ENCODE measurements around the gene RPL10. TPM values are rescaled to one million over a fixed set of nuclear protein-coding genes. Genes with fewer than 3 reads are reported as not detected.

The RPL10 gene
- total and polyA plus RNA-seq, 2 of the 13 experiments (the other 11 are each of a cell fraction or from before 2014, with no cell fraction given), result 2,381 to 4,713 TPM

DNA sequence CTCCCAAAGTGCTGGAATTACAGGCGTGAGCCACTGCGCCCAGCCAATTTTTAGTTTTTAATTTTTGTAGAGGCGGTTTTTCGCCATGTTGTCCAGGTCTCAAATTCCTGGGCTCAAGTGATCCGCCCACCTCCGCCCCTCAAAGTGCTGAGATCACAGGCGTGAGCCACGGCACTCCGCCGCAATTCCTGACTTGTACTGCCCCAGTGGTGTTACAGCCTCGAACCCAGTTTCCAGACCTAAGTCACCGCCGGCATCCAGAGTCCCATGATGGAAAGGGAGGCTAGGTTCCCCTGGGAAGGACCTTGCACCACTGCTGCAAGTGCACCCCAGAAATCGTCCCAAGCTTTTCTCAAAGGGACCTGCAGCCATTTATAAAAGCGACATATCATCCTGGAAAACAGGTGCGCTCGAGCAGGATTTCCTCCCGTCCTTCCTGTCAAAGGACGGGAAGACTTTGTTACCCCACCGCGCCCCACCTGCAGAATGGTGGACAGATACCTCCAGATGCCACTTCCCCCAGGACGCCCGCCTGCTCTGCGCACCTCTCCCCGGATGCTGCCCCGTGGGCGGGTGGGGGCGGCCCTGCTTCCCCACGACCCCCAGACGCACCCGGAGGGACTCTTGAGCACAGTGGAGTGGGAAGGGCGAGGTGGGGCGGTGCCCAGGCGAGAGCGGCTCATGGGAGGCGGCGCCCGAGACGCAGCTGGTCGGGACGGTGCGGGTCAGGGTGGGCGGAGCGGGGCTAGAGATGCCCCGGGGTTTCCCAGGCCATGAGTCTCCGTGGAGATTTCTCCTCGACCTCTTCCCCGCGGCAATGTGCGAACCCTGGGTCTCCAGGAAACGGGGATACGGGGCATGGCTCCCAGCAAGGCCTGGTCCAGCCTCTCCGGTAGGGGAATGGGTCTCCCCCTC lies 947 bp upstream of the RPL10 start (continued):
- TF ChIP-seq, protein P1, sequence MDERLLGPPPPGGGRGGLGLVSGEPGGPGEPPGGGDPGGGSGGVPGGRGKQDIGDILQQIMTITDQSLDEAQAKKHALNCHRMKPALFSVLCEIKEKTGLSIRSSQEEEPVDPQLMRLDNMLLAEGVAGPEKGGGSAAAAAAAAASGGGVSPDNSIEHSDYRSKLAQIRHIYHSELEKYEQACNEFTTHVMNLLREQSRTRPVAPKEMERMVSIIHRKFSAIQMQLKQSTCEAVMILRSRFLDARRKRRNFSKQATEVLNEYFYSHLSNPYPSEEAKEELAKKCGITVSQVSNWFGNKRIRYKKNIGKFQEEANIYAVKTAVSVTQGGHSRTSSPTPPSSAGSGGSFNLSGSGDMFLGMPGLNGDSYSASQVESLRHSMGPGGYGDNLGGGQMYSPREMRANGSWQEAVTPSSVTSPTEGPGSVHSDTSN (CRISPR knock-in tag; IDR thresholded peaks at IDR 0.05), result no peak
- TF ChIP-seq MNT (IDR thresholded peaks at IDR 0.05) (no peak), ZNF3 (CRISPR knock-in tag; IDR thresholded peaks at IDR 0.05) (no peak), THYN1 (CRISPR knock-in tag; IDR thresholded peaks at IDR 0.05; ENCODE audit: borderline replicate concordance, low read depth) (no peak), ZNF790 (CRISPR knock-in tag; IDR thresholded peaks at IDR 0.05; ENCODE audit: borderline replicate concordance) (0 out of 2 replicates have a peak, but pooled peaks have one; percentile 35), ZMYM4 (CRISPR knock-in tag; IDR thresholded peaks at IDR 0.05) (no peak), DMTF1 (CRISPR knock-in tag; IDR thresholded peaks at IDR 0.05) (no peak), ZBTB7B (CRISPR knock-in tag; IDR thresholded peaks at IDR 0.05) (peak; percentile 60), HIC2 (CRISPR knock-in tag; IDR thresholded peaks at IDR 0.05; ENCODE audit: low read depth) (no peak; the same call in 1 of the 2 replicates), CHCHD3 (CRISPR knock-in tag; IDR thresholded peaks at IDR 0.05) (no peak), WIZ (CRISPR knock-in tag; IDR thresholded peaks at IDR 0.05) (no peak), SYNCRIP (IDR thresholded peaks at IDR 0.05; ENCODE audit: insufficient read depth, low read depth, low read length) (no peak), ZNF350 (CRISPR knock-in tag; IDR thresholded peaks at IDR 0.05; ENCODE audit: borderline replicate concordance, low read depth) (peak; percentile 11; the same call in 1 of the 2 replicates)
- TF ChIP-seq, protein P2, sequence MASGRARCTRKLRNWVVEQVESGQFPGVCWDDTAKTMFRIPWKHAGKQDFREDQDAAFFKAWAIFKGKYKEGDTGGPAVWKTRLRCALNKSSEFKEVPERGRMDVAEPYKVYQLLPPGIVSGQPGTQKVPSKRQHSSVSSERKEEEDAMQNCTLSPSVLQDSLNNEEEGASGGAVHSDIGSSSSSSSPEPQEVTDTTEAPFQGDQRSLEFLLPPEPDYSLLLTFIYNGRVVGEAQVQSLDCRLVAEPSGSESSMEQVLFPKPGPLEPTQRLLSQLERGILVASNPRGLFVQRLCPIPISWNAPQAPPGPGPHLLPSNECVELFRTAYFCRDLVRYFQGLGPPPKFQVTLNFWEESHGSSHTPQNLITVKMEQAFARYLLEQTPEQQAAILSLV (CRISPR knock-in tag; IDR thresholded peaks at IDR 0.05; ENCODE audit: borderline replicate concordance), result 0 out of 2 replicates have a peak, but pooled peaks have one; percentile 12
- TF ChIP-seq, protein P3, sequence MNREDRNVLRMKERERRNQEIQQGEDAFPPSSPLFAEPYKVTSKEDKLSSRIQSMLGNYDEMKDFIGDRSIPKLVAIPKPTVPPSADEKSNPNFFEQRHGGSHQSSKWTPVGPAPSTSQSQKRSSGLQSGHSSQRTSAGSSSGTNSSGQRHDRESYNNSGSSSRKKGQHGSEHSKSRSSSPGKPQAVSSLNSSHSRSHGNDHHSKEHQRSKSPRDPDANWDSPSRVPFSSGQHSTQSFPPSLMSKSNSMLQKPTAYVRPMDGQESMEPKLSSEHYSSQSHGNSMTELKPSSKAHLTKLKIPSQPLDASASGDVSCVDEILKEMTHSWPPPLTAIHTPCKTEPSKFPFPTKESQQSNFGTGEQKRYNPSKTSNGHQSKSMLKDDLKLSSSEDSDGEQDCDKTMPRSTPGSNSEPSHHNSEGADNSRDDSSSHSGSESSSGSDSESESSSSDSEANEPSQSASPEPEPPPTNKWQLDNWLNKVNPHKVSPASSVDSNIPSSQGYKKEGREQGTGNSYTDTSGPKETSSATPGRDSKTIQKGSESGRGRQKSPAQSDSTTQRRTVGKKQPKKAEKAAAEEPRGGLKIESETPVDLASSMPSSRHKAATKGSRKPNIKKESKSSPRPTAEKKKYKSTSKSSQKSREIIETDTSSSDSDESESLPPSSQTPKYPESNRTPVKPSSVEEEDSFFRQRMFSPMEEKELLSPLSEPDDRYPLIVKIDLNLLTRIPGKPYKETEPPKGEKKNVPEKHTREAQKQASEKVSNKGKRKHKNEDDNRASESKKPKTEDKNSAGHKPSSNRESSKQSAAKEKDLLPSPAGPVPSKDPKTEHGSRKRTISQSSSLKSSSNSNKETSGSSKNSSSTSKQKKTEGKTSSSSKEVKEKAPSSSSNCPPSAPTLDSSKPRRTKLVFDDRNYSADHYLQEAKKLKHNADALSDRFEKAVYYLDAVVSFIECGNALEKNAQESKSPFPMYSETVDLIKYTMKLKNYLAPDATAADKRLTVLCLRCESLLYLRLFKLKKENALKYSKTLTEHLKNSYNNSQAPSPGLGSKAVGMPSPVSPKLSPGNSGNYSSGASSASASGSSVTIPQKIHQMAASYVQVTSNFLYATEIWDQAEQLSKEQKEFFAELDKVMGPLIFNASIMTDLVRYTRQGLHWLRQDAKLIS (CRISPR knock-in tag; IDR thresholded peaks at IDR 0.05), result 0 out of 2 replicates have a peak, but pooled peaks have one; percentile 39

All from HepG2 (cell line).